NCI-H2107 (cell line): ENCODE data around the gene SMYD3.

ENCODE experiments used
- DNase-seq: peaks from one replicate; lab custom pipeline; 2025; lab: John Stamatoyannopoulos, UW

Gene SMYD3

DNA sequence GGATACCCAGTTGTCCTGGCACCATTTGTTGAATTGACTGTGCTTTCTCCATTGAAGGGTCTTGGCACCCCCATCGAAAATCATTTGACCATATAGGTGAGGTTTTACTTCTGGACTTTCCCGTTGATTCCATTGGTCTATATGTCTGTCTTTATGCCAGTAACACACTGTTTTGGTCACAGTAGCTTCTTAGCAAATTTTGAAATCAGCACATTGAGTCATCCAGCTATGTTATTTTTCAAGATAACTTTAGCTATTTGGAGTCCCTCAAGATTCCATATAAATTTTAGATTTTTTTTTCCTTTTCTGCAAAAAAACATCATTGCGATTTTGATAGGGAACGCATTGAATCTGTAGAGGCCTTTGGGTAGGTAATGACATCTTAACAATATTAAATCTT lies 235.6 kb downstream of the SMYD3 start:
- DNase-seq = no peak

DNA sequence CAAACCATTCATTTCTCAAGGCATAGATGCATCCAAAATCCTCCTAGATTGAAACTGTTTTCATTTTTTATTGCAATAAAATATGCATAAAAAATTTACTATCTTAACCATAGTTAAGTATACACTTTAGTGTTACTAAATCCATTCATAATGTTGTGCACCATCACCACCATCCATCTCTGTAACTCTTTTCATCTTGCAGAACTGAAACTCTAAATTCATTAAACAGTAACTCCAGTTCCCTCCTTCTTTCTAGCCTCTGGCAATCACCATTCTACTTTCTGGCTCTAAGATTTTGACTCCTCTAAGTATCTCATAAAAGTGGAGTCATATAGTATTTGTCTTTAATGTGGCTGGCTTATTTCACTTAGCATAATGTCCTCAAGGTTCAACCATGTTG lies 236.8 kb downstream of the SMYD3 start:
- no peak for DNase-seq

DNA sequence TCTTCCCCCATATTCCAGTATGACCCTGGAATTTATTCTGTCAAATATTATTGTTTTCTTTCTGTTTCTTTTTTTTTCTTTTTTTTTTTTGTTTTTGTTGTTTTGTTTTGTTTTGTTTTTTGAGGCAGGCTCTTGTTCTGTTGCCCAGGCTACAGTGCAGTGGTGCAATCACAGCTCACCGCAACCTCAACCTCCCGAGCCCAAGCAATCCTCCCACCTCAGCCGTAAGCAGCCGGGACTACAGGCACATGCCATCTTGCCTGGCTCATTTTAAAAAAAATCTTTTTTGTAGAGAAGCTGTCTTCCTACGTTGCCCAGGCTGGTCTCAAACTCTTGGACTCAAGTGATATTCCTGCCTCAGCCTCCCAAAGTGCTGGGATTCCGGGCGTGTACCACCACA lies 237.6 kb downstream of the SMYD3 start:
- DNase-seq = no peak

DNA sequence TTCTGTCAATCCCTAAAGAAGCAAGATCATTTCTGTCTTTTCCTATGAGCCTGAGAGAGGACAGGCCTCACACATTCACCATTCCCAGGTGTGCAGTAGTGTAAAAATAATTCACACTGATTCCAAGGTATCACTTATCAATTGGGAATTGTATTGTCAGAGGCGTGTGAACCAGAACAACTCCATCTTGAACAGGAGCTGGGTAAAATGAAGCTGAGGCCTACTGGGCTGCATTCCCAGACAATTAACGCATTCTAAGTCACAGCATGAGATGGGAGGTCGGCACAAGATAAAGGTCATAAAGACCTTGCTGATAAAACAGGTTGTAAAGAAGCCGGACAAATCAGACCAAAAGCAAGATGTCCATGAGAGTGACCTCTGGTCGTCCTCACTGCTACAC lies 239.2 kb downstream of the SMYD3 start:
- no peak for DNase-seq

DNA sequence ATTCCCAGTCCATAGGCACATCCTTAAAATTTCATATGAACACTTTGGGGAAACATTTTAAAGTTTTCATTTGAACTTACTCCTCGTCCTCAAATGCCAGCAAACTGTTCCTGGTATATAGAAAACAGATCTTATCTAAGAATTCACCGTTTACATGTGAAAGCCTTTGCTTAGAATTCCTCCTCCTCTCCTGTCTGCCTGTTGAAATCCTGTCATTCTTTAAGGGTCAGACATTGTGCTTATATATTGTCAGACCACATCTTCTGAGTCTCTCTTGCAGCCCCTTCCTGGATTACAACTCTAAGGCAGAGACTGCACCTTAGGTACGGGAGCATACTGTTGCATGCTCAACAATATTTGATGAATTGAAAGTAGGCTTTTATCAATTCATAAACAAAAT lies 239.7 kb downstream of the SMYD3 start:
- no peak for DNase-seq

DNA sequence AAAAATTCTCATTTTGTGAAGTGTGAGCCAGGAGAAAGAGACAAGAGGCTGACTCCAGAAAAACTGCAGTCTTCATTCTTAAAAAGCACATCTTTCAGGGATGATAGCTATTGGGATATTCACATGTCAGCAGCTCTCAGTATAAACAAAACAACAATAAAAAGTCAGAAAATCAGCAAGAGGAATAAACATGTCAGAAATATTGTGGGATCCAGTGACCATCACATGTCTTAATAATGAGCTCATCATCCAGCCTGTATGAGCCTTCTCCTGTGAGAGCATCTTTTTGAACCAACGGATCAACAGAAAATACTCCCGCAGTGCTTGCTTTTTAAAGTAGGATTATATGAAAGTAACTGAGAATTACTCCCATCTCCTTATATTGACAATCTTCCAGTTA lies 241.6 kb downstream of the SMYD3 start:
- no peak for DNase-seq

DNA sequence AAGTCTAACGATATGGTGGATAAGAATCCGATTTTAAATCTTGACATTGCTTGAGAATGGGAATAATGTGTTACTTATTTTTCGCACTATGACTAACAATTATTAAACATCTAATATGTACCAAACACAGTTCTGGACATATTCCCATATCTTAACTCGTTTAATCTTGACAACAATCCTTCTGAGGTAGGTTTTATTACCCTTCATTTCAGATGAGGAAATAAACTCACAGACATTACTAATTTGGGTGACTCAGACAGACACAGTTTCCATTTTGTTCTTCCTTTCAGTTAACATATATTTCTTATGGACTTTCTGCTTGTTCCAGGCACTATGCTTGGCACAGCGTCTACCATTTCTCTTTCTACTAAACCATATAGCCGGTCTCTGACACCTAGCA lies 244.8 kb downstream of the SMYD3 start:
- DNase-seq = no peak

DNA sequence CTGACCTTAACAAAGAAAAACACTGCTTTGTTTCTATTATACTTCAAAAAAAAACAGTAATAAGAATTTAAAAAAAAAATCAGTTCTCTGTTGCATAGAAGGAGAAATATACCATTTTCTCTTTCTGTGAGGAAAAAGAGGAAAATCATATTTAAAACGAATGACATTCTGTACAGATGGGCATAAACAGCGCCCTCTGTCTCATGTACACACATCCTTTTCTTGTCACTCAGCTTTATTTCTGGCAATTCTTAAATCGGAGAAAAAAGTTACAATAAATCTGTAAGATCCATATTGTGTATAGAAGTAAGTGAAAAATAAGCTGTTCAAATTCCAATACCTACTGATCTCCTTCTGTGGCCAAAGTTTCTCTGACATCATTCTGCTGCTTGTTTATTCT lies 245.4 kb downstream of the SMYD3 start:
- no peak for DNase-seq

DNA sequence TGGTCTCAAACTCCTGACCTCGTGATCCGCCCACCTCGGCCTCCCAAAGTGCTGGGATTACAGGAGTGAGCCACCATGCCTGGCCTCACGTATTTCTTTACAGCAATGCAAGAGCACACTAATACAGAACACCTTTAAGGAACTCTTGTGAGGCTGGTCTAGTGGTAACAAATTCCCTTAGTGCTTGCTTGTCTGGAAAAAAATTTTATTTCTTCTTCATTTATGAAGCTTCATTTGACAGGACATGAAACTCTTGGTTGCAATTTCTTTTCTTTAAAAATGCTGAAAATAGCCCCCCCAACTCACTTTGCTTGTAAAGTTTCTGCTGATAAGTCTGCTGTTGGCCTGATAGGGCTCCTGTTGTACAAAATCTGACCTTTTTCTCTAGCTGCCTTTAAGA lies 248.8 kb downstream of the SMYD3 start:
- no peak for DNase-seq

DNA sequence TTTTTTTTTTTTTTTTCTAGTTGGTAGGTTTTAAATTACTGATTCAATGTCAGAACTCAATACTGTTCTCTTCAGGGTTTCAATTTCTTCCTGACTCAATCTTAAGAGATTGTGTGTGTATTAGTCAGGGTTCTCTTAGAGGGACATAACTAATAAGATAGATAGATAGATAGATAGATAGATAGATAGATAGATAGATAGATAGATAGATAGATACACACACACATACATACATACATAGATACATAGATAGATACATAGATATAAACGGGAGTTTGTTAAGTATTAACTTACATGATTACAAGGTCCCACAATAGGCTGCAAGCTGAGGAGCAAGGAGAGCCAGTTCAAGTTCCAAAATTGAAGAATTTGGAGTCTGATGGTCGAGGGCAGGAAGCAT lies 251.3 kb downstream of the SMYD3 start:
- DNase-seq = no peak

DNA sequence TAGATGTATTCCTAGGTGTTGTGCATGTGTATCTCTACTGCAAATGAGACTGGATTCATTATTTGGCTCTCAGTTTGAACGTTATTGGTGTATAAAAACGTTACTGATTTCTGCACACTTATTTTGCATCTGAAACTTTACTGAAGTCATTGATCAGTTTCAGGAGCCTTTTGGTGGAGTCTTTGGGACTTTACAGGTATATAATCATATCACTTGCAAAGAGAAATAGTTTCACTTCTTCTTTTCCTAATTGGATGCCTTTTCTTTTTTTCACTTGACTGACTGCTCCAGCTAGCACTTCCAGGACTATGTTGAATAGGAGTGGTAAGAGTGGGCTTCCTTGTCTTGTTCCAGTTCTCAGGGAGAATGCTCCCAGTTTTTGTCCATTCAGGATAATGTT lies 252.2 kb downstream of the SMYD3 start:
- no peak for DNase-seq

DNA sequence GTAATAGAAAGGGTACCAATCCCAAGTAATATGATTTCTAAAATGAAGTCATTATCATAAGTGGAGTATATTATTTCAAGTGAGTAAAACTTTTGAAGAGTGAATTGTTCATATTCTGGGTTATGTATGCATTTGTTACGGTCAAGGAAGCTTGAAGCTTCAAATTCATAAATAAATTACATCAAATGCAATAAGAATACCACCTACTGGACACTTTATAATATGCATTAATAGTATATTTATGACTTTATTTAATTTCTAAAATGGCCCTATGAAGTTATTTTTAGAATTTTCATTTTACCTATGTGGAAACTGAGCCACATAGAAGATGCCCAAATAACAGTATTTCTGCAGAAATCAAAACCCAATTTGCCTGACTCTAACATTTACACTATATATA lies 260.6 kb downstream of the SMYD3 start:
- no peak for DNase-seq

DNA sequence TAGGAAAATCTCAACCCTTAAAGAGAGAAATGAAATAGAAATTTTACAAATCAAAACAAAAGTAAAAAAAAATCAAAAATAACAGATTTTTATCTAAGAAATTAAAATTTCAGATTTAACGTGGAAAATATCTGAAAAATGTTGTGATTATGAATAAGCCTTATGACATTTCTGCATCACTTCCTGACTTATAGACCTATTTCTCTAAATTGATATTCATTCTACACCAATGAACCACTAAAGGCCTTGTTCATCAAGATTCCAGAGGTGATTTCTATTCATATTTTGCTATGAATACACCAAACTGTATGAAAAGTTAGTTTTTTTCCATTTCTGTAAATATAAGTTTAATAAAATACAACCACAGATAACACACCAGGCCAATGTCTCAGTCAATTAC lies 261.5 kb downstream of the SMYD3 start:
- DNase-seq = no peak

DNA sequence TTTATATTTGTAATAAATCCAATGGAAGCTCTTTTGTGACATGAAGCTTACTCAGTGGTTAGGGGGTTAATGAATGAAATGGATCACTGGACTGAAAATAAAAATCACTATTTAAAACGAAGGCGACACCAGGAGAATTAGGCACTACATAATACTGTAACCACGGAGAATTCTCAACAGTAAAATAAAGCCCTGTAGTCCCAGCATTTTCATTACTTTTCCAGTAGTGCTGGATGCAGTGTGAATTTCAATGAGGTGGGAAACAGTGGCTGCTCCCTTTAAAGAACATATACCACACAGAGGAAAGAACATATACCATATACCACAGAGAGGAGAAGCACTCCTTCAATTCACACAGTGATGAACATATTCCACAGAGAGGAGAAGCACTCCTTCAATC lies 275.0 kb downstream of the SMYD3 start:
- DNase-seq = no peak

DNA sequence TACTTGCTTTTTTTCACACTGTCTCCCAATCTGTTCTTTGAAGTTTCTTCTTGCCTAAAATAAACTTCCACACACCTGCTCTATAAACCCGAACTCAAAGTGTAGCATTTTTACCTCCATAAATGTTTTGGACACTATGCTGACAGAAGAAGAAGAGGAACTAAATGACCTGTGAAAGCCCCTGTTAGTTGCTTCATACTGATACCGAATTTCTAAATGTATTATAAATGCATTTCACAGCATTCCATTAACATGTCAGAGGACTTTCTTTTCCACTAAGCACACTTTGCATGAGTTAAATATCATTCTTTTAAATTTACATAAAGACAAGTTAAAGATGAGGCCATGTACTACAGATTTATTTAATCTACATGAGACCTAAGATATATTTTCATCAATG lies 281.0 kb downstream of the SMYD3 start:
- no peak for DNase-seq

DNA sequence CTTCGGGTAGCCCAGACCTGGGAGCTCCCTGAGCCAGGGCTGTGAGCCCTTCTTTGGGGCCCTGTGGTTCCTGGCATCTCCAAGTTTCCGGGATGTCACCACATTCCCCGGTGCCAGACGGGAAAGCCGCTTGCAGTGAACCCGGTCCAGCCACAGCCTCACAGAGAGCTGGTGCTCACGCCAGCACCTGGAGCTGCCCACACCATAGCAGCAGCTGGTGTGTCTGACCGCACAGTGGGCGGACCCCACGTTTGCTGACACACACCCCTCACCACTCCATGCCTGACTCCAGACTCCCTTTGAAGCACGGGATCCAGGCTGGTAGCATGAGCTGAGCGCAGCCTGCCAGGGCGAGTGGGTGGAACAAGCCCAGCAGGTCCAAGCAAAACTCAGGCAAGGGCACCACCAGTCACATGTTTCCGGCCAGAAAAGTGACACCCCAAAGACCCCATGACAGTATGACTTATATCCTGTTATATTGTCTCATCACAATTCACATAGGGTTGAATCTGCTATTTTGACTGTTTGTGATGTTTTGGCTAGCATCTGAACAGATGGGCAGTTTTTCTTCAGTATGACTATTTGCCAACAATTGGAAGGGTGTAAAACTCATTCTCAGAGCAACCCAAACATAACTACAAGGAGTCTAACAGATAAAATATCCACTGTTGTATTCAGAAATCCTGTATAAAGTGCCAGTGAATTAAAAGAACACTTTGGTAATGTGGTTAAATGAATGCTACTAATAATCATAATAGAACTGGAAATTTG lies 285.4 kb downstream of the SMYD3 start:
- DNase-seq = no peak

DNA sequence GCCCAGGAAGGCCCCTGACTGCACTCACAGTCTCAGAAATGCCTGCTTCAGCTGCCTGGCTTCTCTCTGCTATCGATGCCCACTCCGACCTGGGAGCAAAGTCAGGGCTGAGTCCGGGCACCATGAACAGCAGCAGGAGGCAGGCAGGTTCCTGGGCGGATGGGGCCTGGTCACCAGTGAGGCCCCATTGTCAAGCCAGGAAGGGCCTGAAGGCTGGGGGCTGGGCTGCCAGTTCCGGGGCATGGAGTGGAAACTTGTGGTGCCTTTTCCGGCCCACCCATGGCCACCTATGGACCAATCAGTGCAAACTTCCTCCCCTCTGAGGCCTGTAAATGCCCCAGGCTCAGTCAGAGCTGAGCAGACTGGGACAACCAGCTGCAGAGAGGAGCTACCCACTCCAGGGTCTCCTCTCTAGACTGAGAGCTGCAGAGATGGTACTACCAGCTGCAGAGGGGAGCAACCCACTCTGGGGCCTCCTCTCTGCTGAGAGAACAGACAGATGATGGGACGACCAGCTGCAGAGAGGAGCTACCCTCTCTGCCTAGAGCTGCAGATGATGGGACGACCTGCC lies 286.5 kb downstream of the SMYD3 start:
- no peak for DNase-seq

DNA sequence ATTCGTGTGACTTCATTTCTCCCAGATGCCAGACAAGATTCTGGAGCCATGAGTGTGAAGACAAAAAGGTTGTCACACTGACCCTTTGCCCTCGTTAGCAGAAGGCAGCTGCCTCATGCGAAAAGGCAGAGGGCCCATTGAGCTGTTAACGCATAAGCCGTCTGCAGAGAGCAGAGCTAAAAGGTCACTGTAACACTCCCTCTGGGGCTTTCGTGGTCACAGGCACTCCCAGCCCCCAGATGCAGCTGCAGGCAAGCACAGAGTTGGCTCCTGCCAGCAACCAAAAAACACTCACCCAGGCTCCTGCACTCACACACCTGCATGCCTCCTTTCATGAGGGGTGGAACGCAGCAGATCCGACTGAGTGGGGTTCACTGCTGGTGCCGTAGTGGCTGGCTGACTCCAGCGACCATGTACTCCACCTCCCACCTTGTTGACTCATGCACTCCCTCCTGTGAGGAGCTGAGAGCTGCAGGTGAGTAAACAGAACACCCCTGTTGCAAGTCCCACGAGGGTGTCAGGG lies 287.5 kb downstream of the SMYD3 start:
- DNase-seq = peak; percentile 83

DNA sequence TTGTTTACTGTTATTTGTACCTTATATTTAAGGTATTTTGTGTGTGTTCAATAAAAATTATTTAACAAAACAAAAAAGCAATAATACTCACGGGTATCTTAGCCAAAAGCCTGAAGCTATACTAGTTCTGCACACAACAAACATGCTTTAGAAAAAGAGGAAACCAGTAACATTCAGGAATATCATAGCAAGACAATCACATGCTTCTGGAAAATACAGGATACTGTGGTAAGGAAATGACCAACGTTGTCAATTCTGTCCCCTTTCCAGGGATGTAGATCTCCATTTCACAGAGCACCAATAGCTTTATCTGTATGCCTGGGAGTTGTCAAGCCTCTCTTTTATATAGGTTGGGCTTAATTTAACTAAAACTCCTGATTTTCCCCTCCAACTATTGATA lies 288.4 kb downstream of the SMYD3 start:
- DNase-seq = no peak

DNA sequence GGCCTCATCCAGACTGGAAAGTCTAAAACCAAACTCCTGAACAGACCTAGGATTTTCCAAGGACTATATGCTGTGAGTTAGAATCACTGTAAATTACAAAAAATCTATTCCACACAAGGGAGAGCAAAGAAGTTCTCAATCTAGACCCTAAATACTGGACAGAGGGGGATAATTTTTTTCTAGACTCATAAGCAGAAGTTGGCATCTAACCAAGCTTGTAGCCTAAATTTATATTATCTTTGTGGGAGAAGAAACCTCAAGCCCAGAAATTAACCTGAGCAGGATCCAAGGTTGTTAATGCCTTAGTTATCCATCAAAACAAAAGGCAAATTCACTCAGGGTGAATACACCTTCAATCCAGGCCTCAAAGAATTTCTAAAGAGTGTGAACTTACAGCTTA lies 290.2 kb downstream of the SMYD3 start:
- no peak for DNase-seq

DNA sequence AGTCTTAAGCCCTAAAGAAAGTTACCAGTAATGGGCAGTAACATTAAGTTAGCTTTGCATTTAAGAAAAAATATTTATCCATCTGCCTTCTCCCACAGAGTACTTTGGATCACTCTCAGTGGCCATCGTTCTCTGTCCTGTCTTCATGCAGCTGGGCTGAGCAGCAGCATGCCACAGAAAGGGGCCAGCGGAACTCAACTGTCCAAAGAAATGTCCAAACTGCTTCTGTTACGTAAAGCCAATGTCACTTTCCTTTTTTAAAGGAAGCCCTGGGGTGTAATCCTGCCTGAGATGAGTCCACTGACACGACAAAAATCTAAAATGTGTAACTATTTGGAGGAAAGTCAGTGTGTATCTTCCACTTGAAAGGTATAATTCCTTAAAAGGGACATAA lies 291.6 kb downstream of the SMYD3 start:
- DNase-seq = no peak

DNA sequence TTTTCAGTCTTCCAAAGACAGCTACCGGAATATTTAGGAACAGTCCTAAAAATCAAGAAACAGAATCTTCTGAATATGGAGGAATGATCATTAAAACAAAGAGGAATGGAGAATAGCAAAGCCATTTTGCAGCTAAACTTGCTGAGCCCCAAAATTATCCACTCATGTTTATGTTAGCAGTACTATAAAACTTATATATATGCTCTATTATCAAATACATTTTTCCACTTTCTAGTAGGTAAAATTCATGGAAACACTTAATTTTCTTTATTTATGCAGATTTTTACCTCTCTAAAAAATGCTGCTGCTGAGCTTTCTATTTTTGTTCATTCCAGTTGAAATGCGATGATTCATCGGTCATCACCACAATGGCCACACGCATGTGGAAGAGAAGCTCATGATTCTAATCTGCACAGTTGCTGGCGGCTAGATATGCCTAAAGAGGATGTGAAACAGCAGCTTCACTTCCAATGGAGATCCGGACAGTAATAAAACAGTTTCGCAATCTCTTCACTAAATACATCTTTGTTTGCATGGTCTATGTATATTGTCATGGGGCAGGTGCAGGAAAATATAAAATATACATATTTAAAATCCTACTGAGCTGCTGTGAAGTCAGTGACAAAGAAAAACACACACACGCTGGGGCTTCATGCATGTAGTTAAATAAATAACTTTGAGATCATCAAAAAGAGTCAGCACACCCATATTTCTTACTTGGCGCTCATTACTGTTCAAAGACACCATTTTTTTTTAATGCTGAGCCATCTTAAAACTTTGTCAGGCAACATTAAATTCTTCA lies 292.2 kb downstream of the SMYD3 start:
- DNase-seq = no peak

DNA sequence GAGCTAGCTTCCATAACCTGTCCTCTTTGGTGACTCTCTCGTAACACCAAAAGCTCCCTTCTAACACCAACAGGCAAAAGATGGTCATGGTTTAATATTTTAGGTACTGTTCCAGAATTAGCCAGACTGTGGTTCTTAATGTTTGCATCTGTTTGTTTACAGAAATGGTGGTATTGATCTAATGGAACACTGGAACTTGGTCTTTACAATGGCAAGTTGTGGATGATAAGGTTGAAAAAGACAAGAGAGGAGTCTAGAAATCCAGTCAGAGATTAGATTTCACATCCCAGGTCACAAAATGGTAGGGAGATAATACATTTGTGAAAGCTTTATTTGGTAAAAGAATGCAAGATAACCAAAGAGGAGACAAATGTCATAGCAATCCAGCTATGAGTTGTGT lies 293.1 kb downstream of the SMYD3 start:
- no peak for DNase-seq
